ENCODE results near the gene CXXC1.
"Not testable (repeated sequence)": the region's sequence is repeated elsewhere in the genome, so short reads cannot be mapped to it uniquely, and the experiment has no call there.

The CXXC1 gene

GRCh38 chr18:50307738-50308470 lies 20.4 kb upstream of the CXXC1 start:
- Mint-ChIP-seq H3K36me3 (ENCODE audit: low read depth) (no peaks in the 10 kb centered on the region), H3K9me3 (peaks cover 4% of the 10 kb centered on the region), H3K27me3 (peaks cover 16% of the 10 kb centered on the region), H3K4me3 (peak overlapping the region; percentile 83), H3K27ac (peak overlapping the region; percentile 85), H3K4me1 (ENCODE audit: low read depth) (peaks cover 20% of the 10 kb centered on the region)
- peak; percentile 88 for DNase-seq

DNA sequence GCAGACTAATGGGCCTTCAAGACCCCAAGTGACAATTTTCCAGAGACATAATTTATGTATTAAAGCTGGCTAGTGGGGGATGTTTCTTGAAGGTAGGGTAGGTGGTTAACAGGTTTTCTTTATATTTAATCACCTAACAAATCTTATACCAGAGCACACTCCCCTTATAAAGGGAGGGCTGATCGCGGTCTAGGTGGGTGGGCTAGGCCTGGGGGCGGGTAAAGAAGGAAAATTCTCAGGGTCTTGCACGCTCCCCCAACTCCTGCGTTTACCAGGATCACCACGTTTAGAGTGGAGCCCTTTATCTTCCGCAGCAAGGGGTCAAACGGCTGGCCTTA lies 19.9 kb upstream of the CXXC1 start:
- DNase-seq, result no peak
- peaks cover 21% of the 10 kb centered on the region for H3K27me3 Mint-ChIP-seq
- H3K4me1 Mint-ChIP-seq (ENCODE audit: low read depth), result peaks cover 20% of the 10 kb centered on the region
- H3K36me3 Mint-ChIP-seq (ENCODE audit: low read depth), result no peaks in the 10 kb centered on the region
- peaks cover 4% of the 10 kb centered on the region for H3K9me3 Mint-ChIP-seq
- H3K27ac Mint-ChIP-seq, result peak overlapping the region; percentile 85
- peak overlapping the region; percentile 83 for H3K4me3 Mint-ChIP-seq

DNA sequence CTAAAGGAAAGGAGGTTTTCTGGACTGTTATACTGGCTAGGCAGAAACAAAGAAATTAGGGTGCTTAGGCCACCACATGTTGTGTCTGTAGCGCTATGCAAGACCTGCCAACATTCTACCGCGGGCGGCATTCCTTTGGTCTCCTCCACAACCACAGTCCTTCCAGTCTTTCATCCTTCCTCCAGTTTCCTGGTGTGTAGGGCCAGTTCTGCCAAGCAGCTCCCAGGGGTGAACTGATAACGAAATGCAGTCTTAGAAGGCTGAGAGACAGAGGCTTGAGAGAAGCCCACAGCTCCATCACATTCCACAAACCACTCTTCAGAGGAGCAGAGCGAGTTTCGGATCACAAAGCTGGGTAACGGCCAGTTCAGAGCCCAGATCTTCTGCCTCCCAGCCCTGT lies 19.5 kb upstream of the CXXC1 start:
- H3K4me1 Mint-ChIP-seq (ENCODE audit: low read depth), result peaks cover 20% of the 10 kb centered on the region
- H3K27ac Mint-ChIP-seq, result no peak overlapping the region
- peak overlapping the region; percentile 83 for H3K4me3 Mint-ChIP-seq
- peaks cover 23% of the 10 kb centered on the region for H3K27me3 Mint-ChIP-seq
- peaks cover 4% of the 10 kb centered on the region for H3K9me3 Mint-ChIP-seq
- no peaks in the 10 kb centered on the region for H3K36me3 Mint-ChIP-seq (ENCODE audit: low read depth)
- DNase-seq, result no peak

DNA sequence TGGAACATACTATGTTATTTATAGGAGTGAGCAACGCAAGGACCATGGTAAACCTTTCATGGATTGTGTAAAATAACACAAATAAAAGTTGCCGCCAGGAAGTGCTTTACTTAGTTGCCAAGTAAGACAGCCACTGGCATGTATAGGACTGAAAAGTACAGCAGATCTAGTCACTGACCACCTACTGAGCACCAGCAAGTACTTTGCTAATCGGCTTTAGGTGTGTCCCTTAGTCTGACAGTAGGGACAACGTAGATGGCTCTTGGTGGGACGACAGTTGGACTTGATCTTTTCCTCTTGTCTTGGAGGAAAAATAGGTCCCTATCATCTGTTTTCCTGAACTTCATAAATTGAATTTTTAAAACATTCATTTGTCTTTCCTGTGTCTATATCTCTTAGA lies 13.6 kb upstream of the CXXC1 start:
- H3K36me3 Mint-ChIP-seq (ENCODE audit: low read depth), result no peaks in the 10 kb centered on the region
- DNase-seq, result no peak
- H3K4me3 Mint-ChIP-seq, result no peak overlapping the region
- no peak overlapping the region for H3K27ac Mint-ChIP-seq
- peaks cover 46% of the 10 kb centered on the region for H3K27me3 Mint-ChIP-seq
- peaks cover 5% of the 10 kb centered on the region for H3K4me1 Mint-ChIP-seq (ENCODE audit: low read depth)
- peaks cover 4% of the 10 kb centered on the region for H3K9me3 Mint-ChIP-seq

GRCh38 chr18:50299626-50300388 lies 12.3 kb upstream of the CXXC1 start:
- no peak overlapping the region for H3K27ac Mint-ChIP-seq
- H3K4me3 Mint-ChIP-seq, result no peak overlapping the region
- no peaks in the 10 kb centered on the region for H3K9me3 Mint-ChIP-seq
- H3K27me3 Mint-ChIP-seq, result peaks cover 42% of the 10 kb centered on the region
- no peak for DNase-seq
- no peaks in the 10 kb centered on the region for H3K36me3 Mint-ChIP-seq (ENCODE audit: low read depth)
- H3K4me1 Mint-ChIP-seq (ENCODE audit: low read depth), result peaks cover 5% of the 10 kb centered on the region

GRCh38 chr18:50298443-50299284 lies 11.2 kb upstream of the CXXC1 start:
- Mint-ChIP-seq H3K9me3 (no peaks in the 10 kb centered on the region), H3K4me3 (peak overlapping the region; percentile 73)
- DNase-seq, result peak; percentile 29

GRCh38 chr18:50297621-50298442 lies 10.3 kb upstream of the CXXC1 start:
- no peak overlapping the region for H3K27ac Mint-ChIP-seq
- DNase-seq, result peak; percentile 77
- H3K4me3 Mint-ChIP-seq, result peak overlapping the region; percentile 73
- H3K27me3 Mint-ChIP-seq, result peaks cover 29% of the 10 kb centered on the region
- peaks cover 5% of the 10 kb centered on the region for H3K4me1 Mint-ChIP-seq (ENCODE audit: low read depth)
- no peaks in the 10 kb centered on the region for H3K36me3 Mint-ChIP-seq (ENCODE audit: low read depth)
- H3K9me3 Mint-ChIP-seq, result no peaks in the 10 kb centered on the region

More at GRCh38 chr18:50298443-50299284, 11.2 kb upstream of the CXXC1 start:
- peaks cover 5% of the 10 kb centered on the region for H3K4me1 Mint-ChIP-seq (ENCODE audit: low read depth)
- H3K27me3 Mint-ChIP-seq, result peaks cover 36% of the 10 kb centered on the region
- H3K36me3 Mint-ChIP-seq (ENCODE audit: low read depth), result no peaks in the 10 kb centered on the region
- no peak overlapping the region for H3K27ac Mint-ChIP-seq

GRCh38 chr18:50293039-50293438 lies 5.5 kb upstream of the CXXC1 start:
- H3K4me1 Mint-ChIP-seq (ENCODE audit: low read depth), result peaks cover 10% of the 10 kb centered on the region
- H3K4me3 Mint-ChIP-seq, result no peak overlapping the region

DNA sequence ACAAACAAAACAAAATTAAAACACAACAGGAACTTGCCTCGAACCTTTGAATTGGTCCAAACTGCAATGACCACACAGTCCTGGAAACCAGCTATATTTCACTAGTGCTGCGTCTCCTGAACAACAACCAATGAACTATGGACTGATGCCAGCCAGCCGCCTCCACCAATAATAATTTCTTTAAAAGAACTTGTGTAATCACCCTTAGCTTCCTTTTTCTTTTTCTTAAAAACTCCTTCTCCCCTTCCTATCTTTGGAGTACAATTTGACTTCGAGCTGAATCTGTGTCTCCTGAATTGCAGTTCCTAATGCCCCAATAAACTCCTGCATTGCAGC lies 1.6 kb upstream of the CXXC1 start:
- no peak for DNase-seq
- Mint-ChIP-seq H3K4me3 (peak overlapping the region; percentile 53), H3K27ac (peak overlapping the region; percentile 69), H3K4me1 (ENCODE audit: low read depth) (peaks cover 25% of the 10 kb centered on the region), H3K36me3 (ENCODE audit: low read depth) (peaks cover 37% of the 10 kb centered on the region), H3K27me3 (no peaks in the 10 kb centered on the region), H3K9me3 (no peaks in the 10 kb centered on the region)

More at GRCh38 chr18:50293039-50293438, 5.5 kb upstream of the CXXC1 start:
- Mint-ChIP-seq H3K9me3 (no peaks in the 10 kb centered on the region), H3K27me3 (peaks cover 2% of the 10 kb centered on the region), H3K27ac (no peak overlapping the region), H3K36me3 (ENCODE audit: low read depth) (peaks cover under 1% of the 10 kb centered on the region)
- DNase-seq, result no peak

GRCh38 chr18:50288348-50289107 lies 1.0 kb upstream of the CXXC1 start:
- peak overlapping the region; percentile 97 for H3K27ac Mint-ChIP-seq
- H3K4me3 Mint-ChIP-seq, result peak overlapping the region; percentile 97
- peaks cover 42% of the 10 kb centered on the region for H3K36me3 Mint-ChIP-seq (ENCODE audit: low read depth)
- not testable (repeated sequence) for DNase-seq, H3K27me3 Mint-ChIP-seq, H3K9me3 Mint-ChIP-seq
- peaks cover 31% of the 10 kb centered on the region for H3K4me1 Mint-ChIP-seq (ENCODE audit: low read depth)

DNA sequence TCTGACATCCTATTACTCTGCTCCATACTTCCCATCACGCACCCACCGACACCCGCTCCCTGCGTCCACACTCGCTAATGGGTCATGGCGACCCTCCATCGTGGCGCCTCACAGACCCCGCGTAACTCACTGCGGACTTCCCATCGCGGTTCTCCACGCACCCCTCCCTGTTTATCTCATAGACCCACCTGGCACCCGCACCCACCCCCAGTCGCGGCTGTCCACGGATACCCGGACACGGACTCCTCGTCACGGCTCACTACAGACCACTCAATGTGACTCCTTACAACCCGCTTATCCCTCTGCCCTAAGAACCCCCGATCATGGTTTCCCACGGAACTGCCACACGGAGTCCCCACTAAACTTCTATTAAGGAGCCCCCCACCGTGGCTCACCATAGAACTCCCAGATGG lies 458 bp downstream of the CXXC1 start:
- Mint-ChIP-seq H3K27me3 (no peaks in the 10 kb centered on the region), H3K4me3 (peak overlapping the region; percentile 97), H3K4me1 (ENCODE audit: low read depth) (peaks cover 41% of the 10 kb centered on the region), H3K27ac (peak overlapping the region; percentile 97), H3K9me3 (no peaks in the 10 kb centered on the region), H3K36me3 (ENCODE audit: low read depth) (peaks cover 57% of the 10 kb centered on the region)
- DNase-seq, result no peak

DNA sequence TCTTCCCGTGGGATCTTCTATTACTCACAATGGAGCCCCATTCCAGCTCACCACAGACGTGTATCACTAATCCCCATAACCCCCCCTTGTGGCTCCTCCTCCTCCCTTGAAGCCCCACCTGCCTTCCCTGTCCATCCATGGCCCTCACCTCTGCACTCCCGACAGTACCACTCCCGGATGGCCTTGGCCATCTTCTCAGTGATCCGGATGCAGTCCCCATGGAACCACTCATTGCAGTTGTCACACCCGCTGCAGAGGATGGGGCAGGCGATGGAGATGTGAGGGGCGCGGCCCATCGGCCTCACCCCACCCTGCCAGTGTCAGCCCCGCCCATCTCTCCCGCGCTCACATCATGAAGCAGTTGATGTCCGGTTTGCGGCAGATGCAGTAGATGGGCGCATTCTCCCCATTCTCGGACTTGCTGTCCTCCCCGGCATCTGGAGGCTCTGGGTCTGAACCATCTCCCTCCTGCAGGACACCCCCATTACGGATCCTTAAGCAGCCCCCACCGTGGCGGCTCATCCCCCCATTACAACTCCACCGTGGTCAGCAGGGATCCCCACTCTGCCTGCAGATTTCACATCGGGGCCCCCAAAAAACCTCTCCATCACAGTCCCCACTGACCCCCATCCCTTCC lies 983 bp downstream of the CXXC1 start:
- DNase-seq, result no peak
- H3K27ac Mint-ChIP-seq, result peak overlapping the region; percentile 97

More for the DNA sequence above, 983 bp downstream of the CXXC1 start:
- Mint-ChIP-seq H3K36me3 (ENCODE audit: low read depth) (peaks cover 62% of the 10 kb centered on the region), H3K9me3 (no peaks in the 10 kb centered on the region), H3K4me3 (peak overlapping the region; percentile 97), H3K4me1 (ENCODE audit: low read depth) (peaks cover 42% of the 10 kb centered on the region), H3K27me3 (no peaks in the 10 kb centered on the region)

Measured in activated T-cell treated with anti-CD3 and anti-CD28 coated beads, Interleukin-2, amount 50 U/mL, for 24 hours (primary cell).